Bronchial epithelial cell (primary cell): ENCODE results near the gene SUGCT. TPM values are rescaled to one million over a fixed set of nuclear protein-coding genes. Genes with fewer than 3 reads are reported as not detected.

Experiments
- DNase-seq: peaks from one replicate; pipeline ENCODE4 v3.0.0-alpha.2; 2010; ENCODE audit warnings: low read depth
- FAIRE-seq: peaks from 2 replicates; lab custom pipeline; 2011; peaks lifted over from hg19 to GRCh38; lab: Jason Lieb, UNC
- H3K27me3 ChIP-seq: 2 replicates; pipeline ENCODE4 v1.5.1; 2011; ENCODE audit warnings: low read length; ENCODE audit not compliant: control insufficient read depth, insufficient read depth
- H3K36me3 ChIP-seq: 2 replicates; pipeline ENCODE4 v1.5.1; 2011; ENCODE audit warnings: low read length; ENCODE audit not compliant: control insufficient read depth, insufficient read depth
- H3K4me3 ChIP-seq: 2 replicates; pipeline ENCODE4 v1.5.1; 2011; ENCODE audit warnings: mild to moderate bottlenecking, low read depth, low read length, control low read depth
- total RNA-seq: library from RNA; depleted of rRNA; stranded (reverse); fragments of >200 nt; gene quantifications from 2 replicates; pipeline ENCODE4 v1.2.1, GENCODE V29; 2014
- TF ChIP-seq, protein P1 (sequence below): IDR thresholded peaks from 2 replicates; pipeline ENCODE4 v1.5.1; 2011; ENCODE audit warnings: mild to moderate bottlenecking, moderate library complexity, low read length, control low read depth, inconsistent platforms; ENCODE audit not compliant: insufficient read depth, severe bottlenecking

The SUGCT gene
- total RNA-seq, 1 donor from 2014 or later, result 7.4 TPM

DNA sequence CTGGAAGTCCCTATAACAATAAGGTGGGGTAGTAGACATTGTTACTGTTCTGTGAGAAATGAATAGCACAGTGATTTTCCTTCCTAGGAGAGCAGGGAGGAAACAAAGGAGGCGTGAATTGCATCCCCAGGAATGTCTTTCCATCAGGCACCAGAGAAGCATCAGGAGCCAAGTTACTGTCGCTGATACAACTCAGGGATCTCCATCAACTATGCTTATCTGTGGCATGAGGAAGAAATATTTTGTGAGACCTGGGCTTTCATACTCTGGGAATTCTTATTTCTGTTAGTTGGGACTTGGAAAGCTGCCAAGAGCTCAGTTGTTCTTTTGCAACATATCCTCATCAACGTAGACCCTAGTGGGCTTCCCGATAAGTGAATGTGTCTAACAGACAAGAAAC, 622.3 kb downstream of the SUGCT start:
- Histone ChIP-seq H3K4me3 (no peak overlapping the region), H3K27me3 (no peaks in the 10 kb centered on the region), H3K36me3 (no peaks in the 10 kb centered on the region)
- FAIRE-seq, result no peak
- TF ChIP-seq, protein P1, sequence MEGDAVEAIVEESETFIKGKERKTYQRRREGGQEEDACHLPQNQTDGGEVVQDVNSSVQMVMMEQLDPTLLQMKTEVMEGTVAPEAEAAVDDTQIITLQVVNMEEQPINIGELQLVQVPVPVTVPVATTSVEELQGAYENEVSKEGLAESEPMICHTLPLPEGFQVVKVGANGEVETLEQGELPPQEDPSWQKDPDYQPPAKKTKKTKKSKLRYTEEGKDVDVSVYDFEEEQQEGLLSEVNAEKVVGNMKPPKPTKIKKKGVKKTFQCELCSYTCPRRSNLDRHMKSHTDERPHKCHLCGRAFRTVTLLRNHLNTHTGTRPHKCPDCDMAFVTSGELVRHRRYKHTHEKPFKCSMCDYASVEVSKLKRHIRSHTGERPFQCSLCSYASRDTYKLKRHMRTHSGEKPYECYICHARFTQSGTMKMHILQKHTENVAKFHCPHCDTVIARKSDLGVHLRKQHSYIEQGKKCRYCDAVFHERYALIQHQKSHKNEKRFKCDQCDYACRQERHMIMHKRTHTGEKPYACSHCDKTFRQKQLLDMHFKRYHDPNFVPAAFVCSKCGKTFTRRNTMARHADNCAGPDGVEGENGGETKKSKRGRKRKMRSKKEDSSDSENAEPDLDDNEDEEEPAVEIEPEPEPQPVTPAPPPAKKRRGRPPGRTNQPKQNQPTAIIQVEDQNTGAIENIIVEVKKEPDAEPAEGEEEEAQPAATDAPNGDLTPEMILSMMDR, result no peak
- no peak for DNase-seq

DNA sequence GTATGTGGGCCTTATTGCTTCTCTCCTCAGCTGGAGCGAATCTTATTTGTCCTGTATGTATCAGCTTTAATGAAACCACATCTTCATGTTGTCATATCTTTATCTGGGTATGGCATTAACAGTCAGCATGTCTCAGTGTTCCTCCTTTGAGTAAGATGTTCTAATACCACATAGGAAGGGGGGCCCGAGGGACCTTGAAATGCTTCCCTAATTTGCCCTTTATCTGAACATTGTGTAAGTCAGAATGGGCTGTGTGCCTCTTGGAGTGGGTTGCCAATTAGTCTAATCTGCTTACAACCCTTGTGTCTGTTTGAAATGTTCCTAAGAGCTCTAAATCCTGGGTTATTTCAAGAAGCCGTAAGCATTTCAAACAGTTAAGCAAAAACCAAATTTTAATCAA, 623.8 kb downstream of the SUGCT start:
- TF ChIP-seq, protein P1, result no peak
- H3K36me3 ChIP-seq, result no peaks in the 10 kb centered on the region
- FAIRE-seq (no peak), DNase-seq (no peak)
- no peaks in the 10 kb centered on the region for H3K27me3 ChIP-seq
- no peak overlapping the region for H3K4me3 ChIP-seq

DNA sequence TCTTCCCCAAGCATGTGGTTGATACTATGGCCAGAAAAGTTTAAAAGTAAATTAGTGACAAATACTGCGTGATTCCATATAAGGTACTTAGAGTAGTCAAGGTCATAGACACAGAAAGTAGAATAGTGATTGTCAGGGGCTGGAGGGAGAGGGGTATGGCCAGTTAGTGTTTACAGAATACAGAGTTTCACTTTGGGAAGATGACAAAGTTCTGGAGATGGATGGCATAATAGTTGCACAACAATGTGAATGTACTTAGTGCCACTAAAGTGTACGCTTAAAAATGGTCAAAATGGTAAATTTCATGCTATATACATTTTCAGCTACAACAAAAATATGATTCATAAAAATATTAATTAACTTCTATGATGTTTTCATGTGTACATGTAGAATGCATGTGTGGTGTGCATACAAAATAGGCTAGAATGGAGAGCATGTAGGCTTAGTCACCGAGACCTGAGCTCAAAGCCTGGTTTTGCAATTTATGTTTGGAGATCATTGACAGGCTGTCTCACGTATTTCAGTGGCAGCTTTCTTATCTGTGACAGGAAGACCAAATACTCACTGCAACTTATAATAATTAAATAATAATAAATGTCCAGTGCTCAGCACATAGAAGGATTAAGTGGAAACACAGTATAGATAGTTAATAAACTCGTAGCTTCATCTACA, 625.6 kb downstream of the SUGCT start:
- no peak overlapping the region for H3K4me3 ChIP-seq
- no peaks in the 10 kb centered on the region for H3K27me3 ChIP-seq
- H3K36me3 ChIP-seq, result no peaks in the 10 kb centered on the region
- FAIRE-seq (no peak), DNase-seq (peak; percentile 29)
- TF ChIP-seq, protein P1, result no peak

DNA sequence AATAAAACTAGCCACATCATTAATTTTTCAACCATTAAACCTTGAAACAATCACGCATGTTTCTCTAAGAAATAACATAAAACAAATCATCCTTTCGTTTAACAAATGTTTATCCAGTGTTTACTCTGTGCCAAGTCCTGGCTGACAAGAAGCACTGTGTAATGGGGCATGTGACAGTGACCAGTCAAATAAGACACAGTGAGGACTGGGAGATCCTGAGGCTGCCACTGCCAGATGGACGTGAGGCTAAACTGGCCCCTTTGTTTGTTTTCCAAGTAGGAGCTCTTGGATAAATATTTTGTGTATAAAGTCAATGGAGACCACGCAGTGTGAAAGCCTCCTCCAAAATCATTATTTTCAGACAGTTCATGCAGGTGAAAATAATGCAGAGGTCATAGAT, 626.2 kb downstream of the SUGCT start:
- no peaks in the 10 kb centered on the region for H3K36me3 ChIP-seq
- H3K4me3 ChIP-seq, result no peak overlapping the region
- H3K27me3 ChIP-seq, result no peaks in the 10 kb centered on the region
- TF ChIP-seq, protein P1, result no peak
- no peak for FAIRE-seq
- DNase-seq, result no peak

DNA sequence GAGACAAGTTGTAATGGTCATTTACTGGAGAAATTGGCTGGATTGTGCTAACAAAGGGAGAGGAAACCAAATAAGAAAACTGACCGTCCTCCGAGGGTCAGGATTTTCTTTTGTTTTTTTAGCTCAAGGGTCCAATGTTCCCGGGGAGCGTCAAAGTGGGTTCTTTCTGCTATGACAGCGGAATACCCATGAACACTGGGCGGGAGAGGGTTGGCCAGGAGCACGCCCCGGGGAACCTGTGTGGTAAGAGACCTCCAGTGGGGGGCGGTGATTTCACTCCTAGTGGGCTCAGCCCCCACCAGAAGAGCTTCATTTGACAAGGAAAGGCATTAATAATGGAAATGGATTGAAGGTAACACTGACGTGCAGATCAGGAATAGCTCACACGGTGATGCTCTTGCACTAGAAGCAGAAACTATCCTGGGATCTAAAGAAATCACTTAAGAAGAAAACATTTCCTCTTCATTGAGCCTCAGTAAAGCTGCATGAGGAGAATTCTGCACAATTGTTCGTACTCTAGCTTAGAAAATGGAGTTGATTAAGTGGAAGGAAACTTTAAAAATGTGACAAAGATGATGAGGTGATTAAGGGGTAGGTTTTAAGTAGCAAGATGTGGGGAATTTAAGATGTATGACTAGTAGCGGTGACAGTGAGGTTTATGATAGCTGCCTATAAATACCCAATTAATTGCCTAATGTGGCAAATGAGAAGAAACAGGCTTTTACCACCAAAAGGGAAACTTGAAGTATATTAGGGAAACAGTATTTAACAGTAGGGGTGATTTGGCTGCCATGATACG, 627.2 kb downstream of the SUGCT start:
- FAIRE-seq (no peak), DNase-seq (peak; percentile 7)
- no peaks in the 10 kb centered on the region for H3K27me3 ChIP-seq
- H3K4me3 ChIP-seq, result no peak overlapping the region
- TF ChIP-seq, protein P1, result peak; percentile 18
- no peaks in the 10 kb centered on the region for H3K36me3 ChIP-seq
